ENCODE measurements around the gene CEBPZOS. TPM values are rescaled to one million over a fixed set of nuclear protein-coding genes. Genes with fewer than 3 reads are reported as not detected.
"Not testable (repeated sequence)": the region's sequence is repeated elsewhere in the genome, so short reads cannot be mapped to it uniquely, and the experiment has no call there.

CEBPZOS gene
- total and polyA plus RNA-seq, 5 experiments from 2014 or later = 42.3 to 45.4 (median 43.8) TPM

DNA sequence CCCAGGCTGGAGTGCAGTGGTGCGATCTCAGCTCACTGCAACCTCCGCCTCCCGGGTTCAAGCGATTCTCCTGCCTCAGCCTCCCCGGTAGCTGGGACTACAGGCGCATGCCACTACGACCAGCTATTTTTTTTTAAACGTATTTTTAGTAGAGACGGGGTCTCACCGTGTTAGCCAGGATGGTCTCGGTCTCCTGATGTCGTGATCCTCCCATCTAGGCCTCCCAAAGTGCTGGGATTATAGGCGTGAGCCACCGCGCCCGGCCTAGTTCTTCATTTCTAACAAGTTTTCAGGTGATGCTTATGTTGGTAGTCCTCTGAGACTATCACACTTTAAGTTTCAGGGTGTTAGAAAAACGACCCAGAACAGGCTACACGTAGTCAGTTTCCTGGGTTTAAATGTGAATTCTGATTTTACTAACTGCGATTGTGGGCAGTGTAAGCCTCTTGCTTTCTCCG is 405 bp upstream of the CEBPZOS start:
- Mint-ChIP-seq H3K27ac (peak overlapping the region; percentile 96 to 100 (median 98)), H3K4me1 (peaks cover 13 to 29% (median 24%) of the 10 kb centered on the region in 4 donors), H3K4me3 (peak overlapping the region; percentile 92 to 100 (median 98))
- not testable (repeated sequence) for H3K27me3 Mint-ChIP-seq, ATAC-seq, DNase-seq, H3K36me3 Mint-ChIP-seq, H3K9me3 Mint-ChIP-seq
- POLR2A ChIA-PET = interaction anchor here (1.1 to 3.4 kb wide), 2 partner anchors 36 to 477 kb away, joined by 4 to 17 read pairs; partner anchors contain the start of genes CEBPZ and NDUFAF7

- ATAC-seq = no peak
Observed at GRCh38 chr2:37198681-37199065, 2.4 kb downstream of the CEBPZOS start.

DNA sequence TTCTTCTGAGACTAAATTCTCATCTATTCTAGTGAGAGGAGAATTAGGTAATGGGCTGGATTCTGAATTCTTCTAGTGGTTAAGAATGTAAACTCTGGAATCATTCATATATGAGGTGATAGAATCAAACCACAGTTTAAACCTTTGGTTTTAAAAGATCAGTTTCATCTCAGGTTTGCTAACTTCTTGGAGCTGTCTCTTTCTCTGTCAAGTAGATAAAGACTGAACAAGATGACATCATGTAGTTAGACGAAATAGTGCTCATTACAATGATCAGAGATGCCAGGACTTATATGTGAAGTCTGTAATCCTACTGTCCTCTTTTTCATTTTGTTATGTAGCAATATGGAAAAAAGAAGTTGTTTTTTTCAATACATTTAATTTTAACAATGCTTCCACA is 4.9 kb downstream of the CEBPZOS start:
- H3K27ac Mint-ChIP-seq = peak overlapping the region in 7 of 10 donors; percentile 5 to 78 (median 31)
- ATAC-seq (no peak), DNase-seq (no peak)
- peaks cover 26 to 54% (median 52%) of the 10 kb centered on the region in 3 donors for H3K36me3 Mint-ChIP-seq
- no peak overlapping the region for H3K4me3 Mint-ChIP-seq
- peaks cover 0 to 24% (median 10%) of the 10 kb centered on the region in 9 donors for H3K9me3 Mint-ChIP-seq
- H3K4me1 Mint-ChIP-seq = peaks cover 15 to 43% (median 39%) of the 10 kb centered on the region in 4 donors
- POLR2A ChIA-PET = interaction anchor here (1.4 kb wide), 1 partner anchor 30 kb away, joined by 3 read pairs; the partner anchor contains the start of genes CEBPZ and NDUFAF7
- H3K27me3 Mint-ChIP-seq = no peaks in the 10 kb centered on the region

More at GRCh38 chr2:37198681-37199065, 2.4 kb downstream of the CEBPZOS start:
- no peak for DNase-seq
- Mint-ChIP-seq H3K4me3 (peak overlapping the region in 1 of 10 donors; percentile 45), H3K36me3 (peaks cover 9 to 28% (median 27%) of the 10 kb centered on the region in 3 donors), H3K9me3 (peaks cover 0 to 6% (median 2%) of the 10 kb centered on the region in 9 donors), H3K27me3 (no peaks in the 10 kb centered on the region), H3K27ac (peak overlapping the region in 9 of 10 donors; percentile 18 to 71 (median 44)), H3K4me1 (peaks cover 13 to 41% (median 32%) of the 10 kb centered on the region in 4 donors)
- POLR2A ChIA-PET = no interaction called here

DNA sequence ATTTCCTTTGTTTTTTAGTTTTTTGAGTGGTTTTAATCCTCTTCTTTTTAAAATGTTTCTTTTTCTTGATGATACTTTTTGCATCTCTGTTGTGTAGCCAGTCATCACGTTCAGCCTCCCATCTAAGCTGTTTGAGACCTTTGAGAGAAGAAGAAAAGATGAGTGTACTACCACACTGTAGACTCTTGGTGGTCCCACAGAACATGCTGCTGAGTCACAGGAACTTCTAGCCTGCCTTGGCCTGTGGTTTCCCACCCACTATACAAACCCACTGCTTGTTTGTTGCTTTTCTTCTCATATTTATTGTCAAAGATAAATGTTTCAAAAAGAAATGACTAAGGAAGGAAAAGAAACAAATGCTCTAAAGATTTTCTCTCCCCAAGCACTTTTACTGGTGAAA is 5.5 kb downstream of the CEBPZOS start:
- DNase-seq = peak in 2 of 10 donors; percentile 10
- H3K4me1 Mint-ChIP-seq = peaks cover 11 to 40% (median 37%) of the 10 kb centered on the region in 4 donors
- peak; percentile 61 to 65 for ATAC-seq

GRCh38 chr2:37203708-37204107 is 7.4 kb downstream of the CEBPZOS start:
- H3K9me3 Mint-ChIP-seq = peaks cover 17 to 47% (median 30%) of the 10 kb centered on the region in 9 donors
- POLR2A ChIA-PET = no interaction called here
- no peaks in the 10 kb centered on the region for H3K27me3 Mint-ChIP-seq
- peaks cover 48 to 79% (median 77%) of the 10 kb centered on the region in 3 donors for H3K36me3 Mint-ChIP-seq
- ATAC-seq = no peak
- peak overlapping the region in 1 of 10 donors; percentile 8 for H3K27ac Mint-ChIP-seq
- DNase-seq = no peak
- no peak overlapping the region for H3K4me3 Mint-ChIP-seq
- H3K4me1 Mint-ChIP-seq = peaks cover 15 to 47% (median 31%) of the 10 kb centered on the region in 4 donors

More for the DNA sequence above, 5.5 kb downstream of the CEBPZOS start:
- H3K4me3 Mint-ChIP-seq = no peak overlapping the region
- H3K36me3 Mint-ChIP-seq = peaks cover 29 to 59% (median 58%) of the 10 kb centered on the region in 3 donors
- H3K27ac Mint-ChIP-seq = peak overlapping the region in 9 of 10 donors; percentile 11 to 86 (median 46)
- peaks cover 2 to 28% (median 14%) of the 10 kb centered on the region in 9 donors for H3K9me3 Mint-ChIP-seq
- H3K27me3 Mint-ChIP-seq = no peaks in the 10 kb centered on the region
- POLR2A ChIA-PET = interaction anchor here (1.4 kb wide), 1 partner anchor 30 kb away, joined by 3 read pairs; the partner anchor contains the start of genes CEBPZ and NDUFAF7

DNA sequence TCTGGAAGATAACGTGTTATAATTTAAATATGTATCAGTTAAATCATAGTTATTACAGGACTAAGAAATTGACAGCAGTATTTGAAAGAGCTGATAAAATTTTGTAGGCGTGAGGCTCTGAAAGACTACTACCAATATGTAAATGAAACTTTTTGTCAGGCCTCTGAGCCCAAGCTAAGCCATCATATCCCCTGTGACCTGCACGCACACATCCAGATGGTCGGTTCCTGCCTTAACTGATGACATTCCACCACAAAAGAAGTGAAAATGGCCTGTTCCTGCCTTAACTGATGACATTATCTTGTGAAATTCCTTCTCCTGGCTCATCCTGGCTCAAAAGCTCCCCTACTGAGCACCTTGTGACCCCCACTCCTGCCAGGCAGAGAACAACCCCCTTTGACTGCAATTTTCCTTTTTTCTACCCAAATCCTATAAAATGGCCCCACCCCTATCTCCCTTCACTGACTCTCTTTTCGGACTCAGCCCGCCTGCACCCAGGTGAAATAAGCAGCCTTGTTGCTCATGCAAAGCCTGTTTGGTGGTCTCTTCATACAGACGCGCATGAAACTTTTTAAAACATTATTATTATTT is 8.9 kb downstream of the CEBPZOS start:
- DNase-seq, POLR2A ChIA-PET, H3K27me3 Mint-ChIP-seq, ATAC-seq, H3K4me3 Mint-ChIP-seq: not testable (repeated sequence)
- H3K27ac Mint-ChIP-seq = peak overlapping the region in 4 of 10 donors; percentile 25 to 62 (median 56)
- peaks cover 12 to 39% (median 22%) of the 10 kb centered on the region in 4 donors for H3K4me1 Mint-ChIP-seq
- peaks cover 63 to 91% (median 87%) of the 10 kb centered on the region in 3 donors for H3K36me3 Mint-ChIP-seq
- H3K9me3 Mint-ChIP-seq = peaks cover 17 to 62% (median 35%) of the 10 kb centered on the region in 9 donors

DNA sequence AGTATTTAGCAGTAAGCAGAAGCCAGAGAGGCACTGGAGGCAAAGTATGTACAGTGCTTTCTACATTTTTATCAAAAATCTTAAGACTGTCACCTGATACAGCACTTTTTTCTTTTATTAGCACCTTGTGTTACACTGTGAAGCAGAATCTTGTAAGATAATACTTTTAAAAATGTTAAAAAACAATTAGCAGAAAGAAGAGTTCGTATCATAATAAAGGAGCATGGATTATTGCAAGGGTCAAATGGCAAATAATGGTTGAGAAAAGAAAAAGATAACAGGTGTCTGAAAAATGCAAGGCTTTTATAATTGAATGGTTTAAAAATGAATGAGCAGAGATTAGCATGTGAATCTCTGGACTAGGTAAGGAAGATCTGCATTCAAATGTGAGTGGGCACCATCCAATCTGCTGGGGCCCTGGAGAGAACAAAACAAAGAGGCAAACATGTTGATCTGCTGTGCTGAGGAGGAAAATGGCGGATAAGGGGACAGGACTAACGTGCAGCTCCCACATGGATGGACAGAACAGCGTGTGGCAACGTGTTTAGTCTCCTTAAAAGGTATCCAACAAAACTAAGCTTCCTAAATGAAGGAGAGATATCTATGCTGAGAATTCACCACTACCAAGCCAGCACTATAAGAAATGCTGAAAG is 9.5 kb downstream of the CEBPZOS start:
- Mint-ChIP-seq H3K9me3 (peaks cover 17 to 68% (median 35%) of the 10 kb centered on the region in 9 donors), H3K4me1 (peaks cover 12 to 43% (median 21%) of the 10 kb centered on the region in 4 donors), H3K27ac (peak overlapping the region in 1 of 10 donors; percentile 62), H3K27me3 (no peaks in the 10 kb centered on the region), H3K36me3 (peaks cover 69 to 93% (median 90%) of the 10 kb centered on the region in 3 donors), H3K4me3 (no peak overlapping the region)
- POLR2A ChIA-PET = no interaction called here
- DNase-seq (no peak), ATAC-seq (no peak)

GRCh38 chr2:37206760-37207159 is 10.5 kb downstream of the CEBPZOS start:
- Mint-ChIP-seq H3K4me1 (peaks cover 9 to 39% (median 20%) of the 10 kb centered on the region in 4 donors), H3K9me3 (peaks cover 17 to 71% (median 35%) of the 10 kb centered on the region in 9 donors), H3K36me3 (peaks cover 77 to 93% (median 93%) of the 10 kb centered on the region in 3 donors), H3K4me3 (peak overlapping the region in 1 of 10 donors; percentile 11)
- POLR2A ChIA-PET, ATAC-seq, DNase-seq, H3K27me3 Mint-ChIP-seq, H3K27ac Mint-ChIP-seq: not testable (repeated sequence)

GRCh38 chr2:37211212-37211611 is 14.9 kb downstream of the CEBPZOS start:
- H3K4me3 Mint-ChIP-seq = no peak overlapping the region
- peaks cover 57 to 90% (median 69%) of the 10 kb centered on the region in 3 donors for H3K36me3 Mint-ChIP-seq
- ATAC-seq (no peak), DNase-seq (no peak)
- peaks cover 2 to 29% (median 14%) of the 10 kb centered on the region in 4 donors for H3K4me1 Mint-ChIP-seq
- H3K27me3 Mint-ChIP-seq = no peaks in the 10 kb centered on the region
- POLR2A ChIA-PET = no interaction called here
- peaks cover 17 to 48% (median 29%) of the 10 kb centered on the region in 9 donors for H3K9me3 Mint-ChIP-seq
- peak overlapping the region in 1 of 10 donors; percentile 27 for H3K27ac Mint-ChIP-seq

DNA sequence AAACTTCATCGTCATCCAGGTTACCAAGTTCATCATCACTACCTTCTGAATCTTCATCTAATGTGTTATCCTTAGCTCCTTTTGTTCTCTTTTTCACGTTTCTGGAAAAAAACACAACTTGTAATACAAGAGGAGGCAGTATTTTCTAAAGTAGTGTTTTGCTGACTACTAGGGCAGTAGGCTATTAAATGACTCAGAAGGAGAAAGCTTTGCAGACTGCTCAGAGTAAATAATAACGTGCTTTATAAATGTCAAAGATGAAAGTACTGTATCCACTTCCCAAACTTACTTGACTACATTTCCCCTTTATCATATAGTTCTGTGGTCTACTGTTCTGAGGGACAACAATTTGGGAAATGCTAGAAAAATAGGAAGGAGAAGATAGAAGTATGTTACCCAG is 15.6 kb downstream of the CEBPZOS start:
- POLR2A ChIA-PET = no interaction called here
- H3K27me3 Mint-ChIP-seq = no peaks in the 10 kb centered on the region
- H3K27ac Mint-ChIP-seq = peak overlapping the region in 4 of 10 donors; percentile 1 to 55 (median 18)
- no peak overlapping the region for H3K4me3 Mint-ChIP-seq
- H3K4me1 Mint-ChIP-seq = peaks cover 2 to 26% (median 14%) of the 10 kb centered on the region in 4 donors
- peaks cover 52 to 90% (median 68%) of the 10 kb centered on the region in 3 donors for H3K36me3 Mint-ChIP-seq
- H3K9me3 Mint-ChIP-seq = peaks cover 12 to 41% (median 25%) of the 10 kb centered on the region in 9 donors
- DNase-seq (no peak), ATAC-seq (no peak)

DNA sequence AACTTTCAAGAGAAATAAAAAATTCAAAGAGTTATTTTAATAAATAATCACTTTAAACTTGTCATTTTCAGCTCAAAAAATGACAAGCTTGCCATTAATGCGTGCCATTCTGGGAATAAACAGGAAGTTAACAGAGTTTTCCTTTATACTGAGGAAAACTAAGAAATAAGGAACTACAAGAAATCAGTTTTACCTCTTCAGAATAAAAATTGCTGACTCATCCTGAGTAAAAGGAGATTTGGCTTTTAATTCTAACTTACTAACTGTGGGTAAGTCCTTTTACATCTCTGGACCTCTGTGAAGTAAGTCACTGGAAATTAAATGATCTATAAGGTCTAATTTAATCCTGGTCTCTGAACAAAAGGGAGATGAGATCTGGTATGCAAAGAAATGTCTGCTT is 19.0 kb downstream of the CEBPZOS start:
- ATAC-seq (no peak), DNase-seq (no peak)
- POLR2A ChIA-PET = interaction anchor here (0.7 kb wide), 1 partner anchor 62 kb away, joined by 4 read pairs; no protein-coding TSS in a partner anchor
- Mint-ChIP-seq H3K4me3 (no peak overlapping the region), H3K27ac (peak overlapping the region in 2 of 10 donors; percentile 4 to 55), H3K27me3 (no peaks in the 10 kb centered on the region), H3K4me1 (peaks cover 0 to 10% (median 5%) of the 10 kb centered on the region in 4 donors), H3K9me3 (peaks cover 0 to 8% (median 0%) of the 10 kb centered on the region in 9 donors), H3K36me3 (peaks cover 23 to 85% (median 46%) of the 10 kb centered on the region in 3 donors)

GRCh38 chr2:37219046-37219445 is 22.8 kb downstream of the CEBPZOS start:
- H3K9me3 Mint-ChIP-seq = no peaks in the 10 kb centered on the region
- peaks cover 6 to 87% (median 39%) of the 10 kb centered on the region in 3 donors for H3K36me3 Mint-ChIP-seq
- no peak overlapping the region for H3K4me3 Mint-ChIP-seq
- DNase-seq (no peak), ATAC-seq (no peak)
- H3K27me3 Mint-ChIP-seq = no peaks in the 10 kb centered on the region
- peaks cover 15 to 27% (median 18%) of the 10 kb centered on the region in 4 donors for H3K4me1 Mint-ChIP-seq
- POLR2A ChIA-PET = no interaction called here
- no peak overlapping the region for H3K27ac Mint-ChIP-seq
